IMR-90 (cell line): ENCODE measurements around the gene SORBS1.

Experiments
- BHLHE40 ChIP-seq: fragments of 150-350 bp; IDR thresholded peaks from 2 replicates; pipeline ENCODE4 v1.6.1; 2016; ENCODE audit warnings: mild to moderate bottlenecking, low read depth, low read length
- CEBPB ChIP-seq: IDR thresholded peaks from 2 replicates; pipeline ENCODE4 v1.6.1; 2012; ENCODE audit warnings: low read depth, low read length, improper control_type of control experiment
- CHD1 ChIP-seq: IDR thresholded peaks from 2 replicates; pipeline ENCODE4 v1.6.1; 2012; ENCODE audit warnings: low read depth, low read length, improper control_type of control experiment
- CTCF ChIP-seq: conservative IDR thresholded peaks from 2 replicates; pipeline ENCODE4 v1.5.1; 2012; ENCODE audit warnings: mild to moderate bottlenecking, low read depth, low read length, improper control_type of control experiment
- ELK1 ChIP-seq: fragments of 150-350 bp; IDR thresholded peaks from 2 replicates; pipeline ENCODE4 v1.6.1; 2016; ENCODE audit warnings: low read depth, mild to moderate bottlenecking, low read length, moderate library complexity, borderline replicate concordance
- MXI1 ChIP-seq: IDR thresholded peaks from 2 replicates; pipeline ENCODE4 v1.6.1; 2012; ENCODE audit warnings: low read depth, mild to moderate bottlenecking, low read length, moderate library complexity, borderline replicate concordance
- NFE2L2 ChIP-seq: fragments of 150-350 bp; IDR thresholded peaks from 2 replicates; pipeline ENCODE4 v1.6.1; 2016; ENCODE audit warnings: low read depth, mild to moderate bottlenecking, low read length
- POLR2A ChIP-seq: IDR thresholded peaks from 2 replicates; pipeline ENCODE4 v1.6.1; 2012; ENCODE audit warnings: mild to moderate bottlenecking, low read depth, low read length
- RAD21 ChIP-seq: IDR thresholded peaks from 2 replicates; pipeline ENCODE4 v1.6.1; 2012; ENCODE audit warnings: low read length, improper control_type of control experiment
- RCOR1 ChIP-seq: IDR thresholded peaks from 2 replicates; pipeline ENCODE4 v1.6.1; 2012; ENCODE audit warnings: mild to moderate bottlenecking, low read length, improper control_type of control experiment; ENCODE audit not compliant: insufficient replicate concordance
- RFX5 ChIP-seq: IDR thresholded peaks from 2 replicates; pipeline ENCODE4 v1.8.0; 2012; ENCODE audit warnings: low read depth, mild to moderate bottlenecking, low read length, moderate library complexity
- SMC3 ChIP-seq: fragments of 150-350 bp; IDR thresholded peaks from 2 replicates; pipeline ENCODE4 v1.6.1; 2016; ENCODE audit warnings: low read depth, mild to moderate bottlenecking, antibody characterized with exemption, low read length, moderate library complexity
- USF2 ChIP-seq: fragments of 150-350 bp; IDR thresholded peaks from 2 replicates; pipeline ENCODE4 v1.6.1; 2017; ENCODE audit warnings: mild to moderate bottlenecking, antibody characterized with exemption, low read length, low read depth

- TF ChIP-seq POLR2A (no peak), CTCF (no peak), CEBPB (no peak), RFX5 (no peak), BHLHE40 (no peak), USF2 (no peak), SMC3 (no peak), ELK1 (no peak), MXI1 (no peak), CHD1 (no peak), NFE2L2 (no peak), RAD21 (no peak), RCOR1 (no peak)
Measured at GRCh38 chr10:95464280-95464679, 96.9 kb downstream of the SORBS1 start.
